Breast epithelium (tissue), 4 donors: ENCODE measurements around the gene NOP56. TPM values are rescaled to one million over a fixed set of nuclear protein-coding genes. Genes with fewer than 3 reads are reported as not detected.

Experiments
- DNase-seq, 2 donors: peaks; one replicate each; pipeline ENCODE4 v3.0.0-alpha.2; 2019; ENCODE audit warnings: low spot score in 2 of 2
- H3K27ac ChIP-seq, 2 donors: fragments of 200-600 bp; sonication (generic) in 1 of 2; one replicate each; pipeline ENCODE4 v1.5.1; 2016 to 2019; ENCODE audit warnings: mild to moderate bottlenecking in 1 of 2
- H3K27me3 ChIP-seq, 2 donors: fragments of 200-600 bp; sonication (generic) in 1 of 2; one replicate each; pipeline versions ENCODE4 v1.5.1 to v1.6.0; 2017 to 2019; ENCODE audit warnings: control low read depth in 1 of 2, mild to moderate bottlenecking in 1 of 2
- H3K36me3 ChIP-seq: fragments of 200-600 bp; one replicate; pipeline ENCODE4 v1.5.1; 2019
- H3K4me1 ChIP-seq, 2 donors: fragments of 200-600 bp; sonication (generic); one replicate each; pipeline ENCODE4 v1.5.1; 2016 to 2019; ENCODE audit warnings: control low read depth in 1 of 2
- H3K4me3 ChIP-seq, 3 donors: fragments of 200-600 bp; sonication (generic); 1 replicate in 2 of 3; 2 replicates in 1 of 3; pipeline ENCODE4 v1.5.1; 2016 to 2019; ENCODE audit warnings: mild to moderate bottlenecking in 3 of 3, moderate library complexity in 2 of 3
- H3K9me3 ChIP-seq, 2 donors: fragments of 200-600 bp; sonication (generic) in 1 of 2; one replicate each; pipeline ENCODE4 v1.5.1; 2016 to 2019; ENCODE audit warnings: control low read depth in 1 of 2
- POLR2A ChIP-seq: fragments of 450-650 bp; IDR thresholded peaks from one replicate; pipeline ENCODE4 v1.6.1; 2016; ENCODE audit warnings: antibody characterized with exemption, mild to moderate bottlenecking, moderate library complexity
- POLR2AphosphoS5 ChIP-seq, 3 donors: sonication (generic); formaldehyde crosslinking; IDR thresholded peaks; one replicate each; pipeline ENCODE4 v1.6.1; 2017; ENCODE audit warnings: antibody characterized with exemption in 3 of 3
- intact Hi-C: fragments of 100-400 bp; cut with DNase I; formaldehyde crosslinking; loops from one replicate; pipeline ENCODE4 v1.15.1; 2023; ENCODE audit warnings: low total_unique reads
- total RNA-seq, 3 donors: library from RNA; depleted of rRNA; stranded (reverse); fragments of >200 nt; gene quantifications; one replicate each; pipeline ENCODE4 v1.1.0, GENCODE V29; 2016
- TF ChIP-seq, protein P1 (sequence below), 3 donors: fragments of 450-650 bp; IDR thresholded peaks; one replicate each; pipeline ENCODE4 v1.5.1; 2016 to 2017; ENCODE audit warnings: antibody characterized with exemption in 3 of 3, mild to moderate bottlenecking in 3 of 3, moderate library complexity in 3 of 3

Gene NOP56
- total RNA-seq, 3 donors from 2014 or later: 77.1 to 137 (median 94.8) TPM

DNA sequence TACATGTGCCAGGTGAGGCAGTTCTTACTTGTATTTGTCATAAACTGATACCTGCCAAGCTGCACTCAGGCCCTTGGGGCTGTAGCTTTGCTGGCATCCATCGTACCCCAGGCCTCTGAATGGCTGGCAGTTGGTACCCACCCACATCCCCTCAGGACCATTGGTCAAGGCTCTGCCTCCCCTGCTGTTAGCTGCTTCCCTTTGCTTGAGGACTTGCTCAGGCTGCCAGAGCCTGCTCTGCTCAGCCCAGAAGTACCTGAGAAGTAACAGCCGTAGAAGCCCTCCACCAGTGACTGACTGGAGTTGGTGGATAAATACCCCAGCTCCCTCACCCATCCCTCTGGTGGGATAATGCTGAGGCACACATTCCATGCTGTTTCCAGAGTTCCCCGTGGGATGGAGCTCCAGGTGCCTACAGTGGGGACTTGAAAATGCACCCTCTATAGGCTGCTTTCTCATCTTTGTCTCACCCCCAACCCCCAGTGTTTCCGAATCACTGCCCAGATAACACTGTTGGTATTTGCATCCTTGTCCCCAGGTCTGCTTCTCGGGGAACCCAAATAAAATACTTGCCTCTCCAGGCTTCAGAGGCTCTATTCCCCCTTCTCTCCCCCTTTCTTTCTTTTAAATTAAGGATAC, 47.5 kb downstream of the NOP56 start:
- no peak for DNase-seq
- no peak overlapping the region for H3K4me3 ChIP-seq

DNA sequence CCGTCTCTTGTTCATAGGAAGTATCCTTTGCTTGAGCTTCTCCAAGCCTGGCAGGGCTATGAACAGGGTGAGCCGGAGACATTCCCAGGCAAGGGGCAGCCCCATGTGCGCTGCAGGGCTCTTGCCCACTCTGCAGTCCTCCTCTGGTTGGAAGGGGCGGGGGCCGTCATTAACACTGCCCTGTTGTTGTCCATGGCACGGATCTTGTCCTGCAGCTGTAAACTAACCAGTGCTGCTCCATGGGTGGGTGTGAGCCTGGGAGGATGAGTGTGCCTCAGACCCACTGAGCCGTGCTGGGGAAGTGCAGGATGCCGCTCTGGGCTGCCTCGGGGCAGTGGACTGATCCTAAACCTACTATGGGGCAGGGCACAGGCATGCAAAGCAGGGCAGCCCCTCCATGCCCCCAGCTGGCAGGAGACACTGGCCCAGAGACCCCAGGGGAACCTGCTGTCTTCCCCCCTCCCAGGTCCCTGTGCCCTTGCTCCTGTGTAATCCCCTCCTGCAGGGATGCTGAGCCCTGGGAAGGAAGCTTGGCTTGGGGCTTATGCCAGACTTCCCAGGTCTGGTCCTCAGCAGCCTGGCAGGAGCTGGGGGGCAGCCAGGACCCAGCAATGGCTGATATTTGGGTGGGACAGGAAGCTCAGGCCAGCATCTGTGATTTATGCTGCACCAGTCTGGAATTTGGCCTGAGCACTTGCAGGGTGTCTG, 48.6 kb downstream of the NOP56 start:
- Histone ChIP-seq H3K4me1 (no peaks in the 10 kb centered on the region), H3K27ac (no peak overlapping the region), H3K27me3 (no peaks in the 10 kb centered on the region), H3K4me3 (no peak overlapping the region), H3K9me3 (no peaks in the 10 kb centered on the region), H3K36me3 (no peaks in the 10 kb centered on the region)
- TF ChIP-seq POLR2A (no peak), POLR2AphosphoS5 (IDR thresholded peaks at IDR 0.05) (no peak)
- TF ChIP-seq, protein P1, sequence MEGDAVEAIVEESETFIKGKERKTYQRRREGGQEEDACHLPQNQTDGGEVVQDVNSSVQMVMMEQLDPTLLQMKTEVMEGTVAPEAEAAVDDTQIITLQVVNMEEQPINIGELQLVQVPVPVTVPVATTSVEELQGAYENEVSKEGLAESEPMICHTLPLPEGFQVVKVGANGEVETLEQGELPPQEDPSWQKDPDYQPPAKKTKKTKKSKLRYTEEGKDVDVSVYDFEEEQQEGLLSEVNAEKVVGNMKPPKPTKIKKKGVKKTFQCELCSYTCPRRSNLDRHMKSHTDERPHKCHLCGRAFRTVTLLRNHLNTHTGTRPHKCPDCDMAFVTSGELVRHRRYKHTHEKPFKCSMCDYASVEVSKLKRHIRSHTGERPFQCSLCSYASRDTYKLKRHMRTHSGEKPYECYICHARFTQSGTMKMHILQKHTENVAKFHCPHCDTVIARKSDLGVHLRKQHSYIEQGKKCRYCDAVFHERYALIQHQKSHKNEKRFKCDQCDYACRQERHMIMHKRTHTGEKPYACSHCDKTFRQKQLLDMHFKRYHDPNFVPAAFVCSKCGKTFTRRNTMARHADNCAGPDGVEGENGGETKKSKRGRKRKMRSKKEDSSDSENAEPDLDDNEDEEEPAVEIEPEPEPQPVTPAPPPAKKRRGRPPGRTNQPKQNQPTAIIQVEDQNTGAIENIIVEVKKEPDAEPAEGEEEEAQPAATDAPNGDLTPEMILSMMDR (IDR thresholded peaks at IDR 0.05): no peak
- intact Hi-C loops: no loop called here
- DNase-seq: no peak

More for the DNA sequence above, 47.5 kb downstream of the NOP56 start:
- no peak overlapping the region for H3K27ac ChIP-seq
- no peaks in the 10 kb centered on the region for H3K27me3 ChIP-seq
- H3K9me3 ChIP-seq: no peaks in the 10 kb centered on the region
- no peaks in the 10 kb centered on the region for H3K4me1 ChIP-seq
- H3K36me3 ChIP-seq: no peaks in the 10 kb centered on the region
- TF ChIP-seq POLR2A (no peak), POLR2AphosphoS5 (IDR thresholded peaks at IDR 0.05) (no peak)
- TF ChIP-seq, protein P1 (IDR thresholded peaks at IDR 0.05): no peak
- intact Hi-C loops: no loop called here

DNA sequence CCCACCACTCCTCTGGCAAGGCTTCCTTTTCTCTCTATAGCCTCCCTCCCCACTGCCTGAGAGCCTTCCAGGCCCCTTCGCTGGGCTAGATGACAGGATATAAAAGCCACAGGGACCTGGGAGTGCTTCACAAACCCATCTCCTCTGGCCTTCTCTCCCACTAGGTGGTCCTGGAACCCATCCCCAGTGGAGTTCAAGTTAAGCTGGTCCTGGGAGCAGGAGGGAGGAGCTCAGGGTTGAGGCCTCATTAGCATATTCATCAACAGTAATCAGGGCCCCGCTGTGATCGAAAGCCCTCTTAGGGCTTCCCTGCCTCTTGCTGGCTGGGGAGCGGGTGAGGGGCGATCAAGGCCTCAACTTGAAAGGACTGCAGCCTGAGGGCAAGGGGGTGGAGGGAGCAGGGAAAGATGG, 49.2 kb downstream of the NOP56 start:
- TF ChIP-seq POLR2A (no peak), POLR2AphosphoS5 (IDR thresholded peaks at IDR 0.05) (no peak)
- TF ChIP-seq, protein P1 (IDR thresholded peaks at IDR 0.05): no peak
- H3K27me3 ChIP-seq: no peaks in the 10 kb centered on the region
- no peaks in the 10 kb centered on the region for H3K9me3 ChIP-seq
- no peak for DNase-seq
- no peaks in the 10 kb centered on the region for H3K36me3 ChIP-seq
- no peak overlapping the region for H3K27ac ChIP-seq
- no peak overlapping the region for H3K4me3 ChIP-seq
- intact Hi-C loops: no loop called here
- no peaks in the 10 kb centered on the region for H3K4me1 ChIP-seq

DNA sequence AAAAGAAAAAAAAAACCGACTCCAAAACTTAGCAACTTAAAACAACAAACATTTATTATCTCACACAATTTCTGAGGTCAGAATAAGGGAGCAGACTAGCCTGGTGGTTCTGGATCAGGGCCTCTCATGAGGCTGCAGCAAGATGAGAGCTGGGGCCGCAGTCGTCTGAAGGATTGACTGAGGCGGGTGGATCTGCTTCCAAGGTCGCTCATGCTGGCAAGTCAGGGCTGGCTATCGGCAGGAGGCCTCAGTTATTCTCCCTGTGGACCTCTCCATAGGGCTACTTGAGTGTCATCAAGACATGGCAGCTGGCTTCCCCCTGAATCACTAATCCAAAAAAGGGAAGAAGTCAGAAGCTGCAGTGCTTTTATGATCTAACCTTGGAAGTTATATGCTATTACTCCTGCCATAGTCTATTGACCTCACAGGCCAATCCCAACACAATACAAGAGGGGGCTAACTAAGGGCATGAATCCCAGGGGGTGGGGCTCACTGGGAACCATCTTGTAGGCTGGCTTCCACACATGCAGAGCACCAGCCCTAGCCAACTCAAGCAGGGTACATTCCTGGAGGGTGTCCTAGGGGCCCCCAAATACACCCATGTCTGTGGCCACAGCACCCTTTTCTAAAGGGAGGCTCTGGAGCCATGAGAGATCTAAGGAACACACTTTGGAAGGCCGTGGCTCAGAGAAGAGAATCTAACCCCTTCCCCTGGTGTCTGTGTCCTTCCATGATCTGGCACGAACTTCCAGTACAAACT, 51.5 kb downstream of the NOP56 start:
- no peak overlapping the region for H3K27ac ChIP-seq
- no peaks in the 10 kb centered on the region for H3K27me3 ChIP-seq
- H3K4me3 ChIP-seq: no peak overlapping the region
- no peak for DNase-seq
- H3K4me1 ChIP-seq: no peaks in the 10 kb centered on the region
- H3K36me3 ChIP-seq: no peaks in the 10 kb centered on the region
- intact Hi-C loops: no loop called here
- no peaks in the 10 kb centered on the region for H3K9me3 ChIP-seq
- TF ChIP-seq POLR2A: no peak
- no peak for TF ChIP-seq POLR2AphosphoS5 (IDR thresholded peaks at IDR 0.05)
- TF ChIP-seq, protein P1 (IDR thresholded peaks at IDR 0.05): no peak
